Nephron (organoid): ENCODE data around the gene FAM181B.
A peak's percentile ranks its signal among the peaks of the same experiment; 100 is the strongest.

ENCODE experiments used
- H3K27ac Mint-ChIP-seq, 3 experiments: 2 replicates each; pipeline ENCODE4 v1.8.0; 2020; ENCODE audit warnings: mixed read lengths in 3 of 3, mild to moderate bottlenecking in 2 of 3, moderate library complexity in 1 of 3
- H3K27me3 Mint-ChIP-seq: 2 replicates; pipeline ENCODE4 v1.8.0; 2021; ENCODE audit warnings: low read depth, mild to moderate bottlenecking, moderate library complexity, mixed read lengths
- H3K36me3 Mint-ChIP-seq: 2 replicates; pipeline ENCODE4 v1.8.0; 2020; ENCODE audit warnings: low read depth, mixed read lengths
- H3K4me1 Mint-ChIP-seq: 2 replicates; pipeline ENCODE4 v1.8.0; 2020; ENCODE audit warnings: mixed read lengths
- H3K4me3 Mint-ChIP-seq, 3 experiments: 2 replicates each; pipeline ENCODE4 v1.8.0; 2020; ENCODE audit warnings: mild to moderate bottlenecking in 3 of 3, mixed read lengths in 3 of 3, moderate library complexity in 2 of 3
- H3K9me3 Mint-ChIP-seq: 2 replicates; pipeline ENCODE4 v1.8.0; 2020; ENCODE audit warnings: mixed read lengths
- TF ChIP-seq, protein P1 (sequence below), 3 experiments: fragments of 200-600 bp; sonication (generic); IDR thresholded peaks; one replicate each; pipeline ENCODE4 v1.5.0; 2021; ENCODE audit warnings: antibody characterized with exemption in 3 of 3; ENCODE audit not compliant: unreplicated experiment in 3 of 3

FAM181B gene

GRCh38 chr11:82711648-82712047, 22.0 kb downstream of the FAM181B start:
- H3K27me3 Mint-ChIP-seq, result no peaks in the 10 kb centered on the region
- H3K27ac Mint-ChIP-seq, result no peak overlapping the region
- TF ChIP-seq, protein P1, sequence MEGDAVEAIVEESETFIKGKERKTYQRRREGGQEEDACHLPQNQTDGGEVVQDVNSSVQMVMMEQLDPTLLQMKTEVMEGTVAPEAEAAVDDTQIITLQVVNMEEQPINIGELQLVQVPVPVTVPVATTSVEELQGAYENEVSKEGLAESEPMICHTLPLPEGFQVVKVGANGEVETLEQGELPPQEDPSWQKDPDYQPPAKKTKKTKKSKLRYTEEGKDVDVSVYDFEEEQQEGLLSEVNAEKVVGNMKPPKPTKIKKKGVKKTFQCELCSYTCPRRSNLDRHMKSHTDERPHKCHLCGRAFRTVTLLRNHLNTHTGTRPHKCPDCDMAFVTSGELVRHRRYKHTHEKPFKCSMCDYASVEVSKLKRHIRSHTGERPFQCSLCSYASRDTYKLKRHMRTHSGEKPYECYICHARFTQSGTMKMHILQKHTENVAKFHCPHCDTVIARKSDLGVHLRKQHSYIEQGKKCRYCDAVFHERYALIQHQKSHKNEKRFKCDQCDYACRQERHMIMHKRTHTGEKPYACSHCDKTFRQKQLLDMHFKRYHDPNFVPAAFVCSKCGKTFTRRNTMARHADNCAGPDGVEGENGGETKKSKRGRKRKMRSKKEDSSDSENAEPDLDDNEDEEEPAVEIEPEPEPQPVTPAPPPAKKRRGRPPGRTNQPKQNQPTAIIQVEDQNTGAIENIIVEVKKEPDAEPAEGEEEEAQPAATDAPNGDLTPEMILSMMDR (IDR thresholded peaks at IDR 0.05; ENCODE audit: unreplicated experiment in 3 of 3), result no peak
- no peaks in the 10 kb centered on the region for H3K9me3 Mint-ChIP-seq
- H3K4me3 Mint-ChIP-seq, result no peak overlapping the region
- H3K4me1 Mint-ChIP-seq, result no peaks in the 10 kb centered on the region
- no peaks in the 10 kb centered on the region for H3K36me3 Mint-ChIP-seq

DNA sequence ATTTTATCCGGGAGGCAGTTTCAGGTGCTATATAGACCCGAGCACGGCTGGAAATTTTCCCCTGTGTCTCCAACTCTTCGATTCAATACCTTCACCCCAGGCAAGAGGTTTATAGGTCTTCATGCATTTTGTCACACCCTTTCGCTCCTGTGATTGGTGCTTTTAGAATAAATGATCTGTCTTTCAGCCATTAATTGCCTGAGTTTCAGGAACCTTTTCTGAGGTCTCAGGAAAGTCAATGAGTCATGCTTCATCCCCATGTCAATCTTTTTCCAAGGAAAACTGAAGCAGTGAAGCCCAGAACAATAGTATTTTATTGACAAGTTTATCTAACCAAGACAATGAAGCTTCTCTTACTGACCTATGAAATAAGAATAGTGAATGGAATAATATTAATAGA, 29.9 kb downstream of the FAM181B start:
- Mint-ChIP-seq H3K36me3 (no peaks in the 10 kb centered on the region), H3K4me1 (no peaks in the 10 kb centered on the region), H3K27me3 (peaks cover 3% of the 10 kb centered on the region), H3K9me3 (no peaks in the 10 kb centered on the region), H3K27ac (no peak overlapping the region), H3K4me3 (no peak overlapping the region)
- TF ChIP-seq, protein P1 (IDR thresholded peaks at IDR 0.05; ENCODE audit: unreplicated experiment in 3 of 3), result no peak

GRCh38 chr11:82703226-82703625, 30.4 kb downstream of the FAM181B start:
- peaks cover 3% of the 10 kb centered on the region for H3K27me3 Mint-ChIP-seq
- TF ChIP-seq, protein P1 (IDR thresholded peaks at IDR 0.05; ENCODE audit: unreplicated experiment in 3 of 3), result no peak
- H3K9me3 Mint-ChIP-seq, result no peaks in the 10 kb centered on the region
- no peaks in the 10 kb centered on the region for H3K4me1 Mint-ChIP-seq
- no peaks in the 10 kb centered on the region for H3K36me3 Mint-ChIP-seq
- no peak overlapping the region for H3K27ac Mint-ChIP-seq
- H3K4me3 Mint-ChIP-seq, result no peak overlapping the region

DNA sequence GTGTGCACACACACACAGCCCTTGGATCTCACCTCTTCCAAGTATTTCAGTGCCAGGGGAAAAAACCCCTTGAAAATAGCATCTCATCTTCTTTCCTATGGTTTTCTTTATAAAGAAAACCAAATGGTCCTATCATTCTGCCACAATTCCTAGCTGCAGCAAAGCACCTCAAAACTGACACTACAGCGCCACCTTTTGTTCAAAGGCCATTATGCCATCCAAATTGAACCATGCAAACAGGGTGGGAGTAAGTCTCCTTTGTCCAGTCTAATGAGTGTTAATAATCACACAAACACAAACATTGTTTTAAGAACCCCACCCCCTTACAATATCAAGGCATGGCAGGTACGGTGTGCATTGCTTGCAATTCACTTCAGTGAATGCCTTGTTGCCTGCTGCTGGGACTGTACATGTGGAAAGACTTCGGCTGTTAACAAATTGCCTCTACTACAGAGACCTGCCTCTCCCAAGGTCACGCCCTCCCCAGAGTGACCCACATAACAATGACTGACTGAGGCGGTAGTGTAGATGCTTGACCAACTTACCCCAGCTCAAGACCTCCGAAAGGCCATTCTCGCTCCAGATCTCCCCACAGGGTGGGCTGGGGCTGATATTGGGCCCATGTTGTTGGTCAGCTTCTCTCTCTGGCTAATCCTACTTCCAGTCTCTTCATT, 31.7 kb downstream of the FAM181B start:
- H3K27ac Mint-ChIP-seq, result no peak overlapping the region
- no peaks in the 10 kb centered on the region for H3K4me1 Mint-ChIP-seq
- TF ChIP-seq, protein P1 (IDR thresholded peaks at IDR 0.05; ENCODE audit: unreplicated experiment in 3 of 3), result peak; percentile 71 to 74 (median 72)
- H3K4me3 Mint-ChIP-seq, result no peak overlapping the region
- no peaks in the 10 kb centered on the region for H3K9me3 Mint-ChIP-seq
- no peaks in the 10 kb centered on the region for H3K36me3 Mint-ChIP-seq
- peaks cover 3% of the 10 kb centered on the region for H3K27me3 Mint-ChIP-seq

- H3K36me3 Mint-ChIP-seq, result no peaks in the 10 kb centered on the region
- no peaks in the 10 kb centered on the region for H3K4me1 Mint-ChIP-seq
- H3K27me3 Mint-ChIP-seq, result peaks cover 3% of the 10 kb centered on the region
- no peaks in the 10 kb centered on the region for H3K9me3 Mint-ChIP-seq
- H3K4me3 Mint-ChIP-seq, result no peak overlapping the region
- TF ChIP-seq, protein P1 (IDR thresholded peaks at IDR 0.05; ENCODE audit: unreplicated experiment in 3 of 3), result no peak
- no peak overlapping the region for H3K27ac Mint-ChIP-seq
These were observed 34.9 kb downstream of the FAM181B start for GRCh38 chr11:82698576-82699352.
